Neural progenitor cell (in vitro differentiated cells): ENCODE results near the gene GBF1.

Source experiments
- CTCF ChIP-seq: fragments of 200-600 bp; sonication (generic); IDR thresholded peaks from 2 replicates; pipeline ENCODE4 v1.5.1; 2017; ENCODE audit warnings: antibody characterized with exemption, mild to moderate bottlenecking
- EZH2 ChIP-seq: fragments of 200-600 bp; sonication (generic); IDR thresholded peaks from 2 replicates; pipeline ENCODE4 v1.6.1; 2017; ENCODE audit warnings: antibody characterized with exemption, mild to moderate bottlenecking, moderate library complexity

- TF ChIP-seq EZH2 (no peak), CTCF (no peak)
These were observed 161.5 kb downstream of the GBF1 start for GRCh38 chr10:102406815-102407214.
